LHCN-M2 (cell line): Measurements from ENCODE around the gene ARHGEF4. TPM values are rescaled to one million over a fixed set of nuclear protein-coding genes. Genes with fewer than 3 reads are reported as not detected.

Experiments used
- DNase-seq: peaks from one replicate; pipeline ENCODE4 v3.0.0-alpha.2; 2012; ENCODE audit warnings: low read depth
- total RNA-seq: library from RNA; depleted of rRNA; stranded (reverse); fragments of >200 nt; gene quantifications from 2 replicates; pipeline ENCODE4 v1.2.3, GENCODE V29; 2014

Gene ARHGEF4
- total RNA-seq, 1 experiment from 2014 or later, result 0.23 TPM

GRCh38 chr2:131014141-131014540 is 177.4 kb downstream of the ARHGEF4 start:
- DNase-seq, result no peak

GRCh38 chr2:131015764-131016163 is 179.1 kb downstream of the ARHGEF4 start:
- no peak for DNase-seq

- DNase-seq, result no peak
Observed at GRCh38 chr2:131016826-131017741, 180.4 kb downstream of the ARHGEF4 start.

- no peak for DNase-seq
Observed at GRCh38 chr2:131022731-131023130, 186.0 kb downstream of the ARHGEF4 start.

- DNase-seq, result peak; percentile 21
Observed at GRCh38 chr2:131023758-131024157, 187.0 kb downstream of the ARHGEF4 start.

GRCh38 chr2:131026919-131027318 is 190.2 kb downstream of the ARHGEF4 start:
- no peak for DNase-seq

- no peak for DNase-seq
Observed at GRCh38 chr2:131027566-131028528, 191.1 kb downstream of the ARHGEF4 start.

GRCh38 chr2:131029812-131030211 is 193.1 kb downstream of the ARHGEF4 start:
- no peak for DNase-seq

GRCh38 chr2:131030478-131030971 is 193.8 kb downstream of the ARHGEF4 start:
- DNase-seq, result no peak

- DNase-seq, result no peak
Observed at GRCh38 chr2:131031431-131031841, 194.7 kb downstream of the ARHGEF4 start.

- DNase-seq, result no peak
Observed at GRCh38 chr2:131031875-131032274, 195.2 kb downstream of the ARHGEF4 start.

- no peak for DNase-seq
Observed at GRCh38 chr2:131032393-131032836, 195.7 kb downstream of the ARHGEF4 start.

- DNase-seq, result no peak
Observed at GRCh38 chr2:131033786-131034121, 197.0 kb downstream of the ARHGEF4 start.

GRCh38 chr2:131034122-131035051 is 197.7 kb downstream of the ARHGEF4 start:
- DNase-seq, result no peak

GRCh38 chr2:131035112-131035825 is 198.6 kb downstream of the ARHGEF4 start:
- DNase-seq, result no peak

- DNase-seq, result no peak
Observed at GRCh38 chr2:131035826-131036231, 199.1 kb downstream of the ARHGEF4 start.

GRCh38 chr2:131036269-131036668 is 199.6 kb downstream of the ARHGEF4 start:
- DNase-seq, result no peak

GRCh38 chr2:131036696-131037397 is 200.1 kb downstream of the ARHGEF4 start:
- DNase-seq, result no peak

GRCh38 chr2:131037398-131038257 is 200.9 kb downstream of the ARHGEF4 start:
- DNase-seq, result no peak
